Activated gamma-delta T cell (primary cell): ENCODE data around the gene SLC44A5.
"Not testable (repeated sequence)": the region's sequence is repeated elsewhere in the genome, so short reads cannot be mapped to it uniquely, and the experiment has no call there.

ENCODE experiments used
- DNase-seq: peaks from one replicate; lab custom pipeline; 2025; lab: John Stamatoyannopoulos, UW

Gene SLC44A5

DNA sequence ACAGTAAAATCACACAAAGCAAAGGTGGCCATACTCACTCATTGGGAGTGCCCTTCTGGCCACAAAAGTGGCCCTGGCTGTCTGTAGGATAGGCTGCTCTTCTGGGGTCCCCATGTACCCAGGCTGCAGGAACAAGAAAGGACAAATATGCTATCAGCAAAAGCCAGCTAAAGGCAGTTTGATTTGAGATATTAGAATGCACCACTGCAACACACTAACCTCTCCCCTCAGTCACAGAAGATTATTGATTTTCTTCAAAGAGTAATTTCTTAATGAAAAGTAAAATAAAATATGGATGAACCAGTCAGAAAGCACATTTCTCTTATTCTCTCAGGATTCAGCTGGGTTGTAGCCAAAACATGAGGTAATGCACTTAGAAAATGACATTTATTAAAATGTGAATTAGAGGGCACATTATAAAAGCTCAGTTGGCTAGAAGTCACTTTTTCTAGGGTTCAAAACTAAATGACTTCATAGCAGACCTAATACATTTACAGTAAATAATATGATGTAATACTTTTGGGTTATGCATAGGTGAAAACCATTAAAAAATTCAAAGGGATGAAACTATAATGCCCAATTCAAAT is 335.9 kb downstream of the SLC44A5 start:
- no peak for DNase-seq

DNA sequence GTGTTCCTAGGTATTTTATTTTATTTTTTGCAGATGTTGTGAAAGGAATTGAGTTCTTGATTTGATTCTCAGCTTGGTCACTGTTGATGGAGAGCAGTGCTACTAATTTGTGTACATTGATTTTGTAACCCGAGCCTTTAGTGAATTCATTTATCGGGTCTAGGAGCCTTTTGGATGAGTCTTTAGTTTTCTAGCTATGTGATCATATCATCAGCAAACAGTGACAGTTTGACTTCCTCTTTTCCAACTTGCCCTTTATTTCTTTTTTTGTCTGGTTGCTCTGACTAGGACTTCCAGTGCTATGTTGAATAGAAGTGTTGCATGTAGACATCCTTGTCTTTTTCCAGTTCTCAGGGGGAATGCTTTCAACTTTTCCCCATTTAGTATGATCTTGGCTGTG is 337.8 kb downstream of the SLC44A5 start:
- DNase-seq: no peak

DNA sequence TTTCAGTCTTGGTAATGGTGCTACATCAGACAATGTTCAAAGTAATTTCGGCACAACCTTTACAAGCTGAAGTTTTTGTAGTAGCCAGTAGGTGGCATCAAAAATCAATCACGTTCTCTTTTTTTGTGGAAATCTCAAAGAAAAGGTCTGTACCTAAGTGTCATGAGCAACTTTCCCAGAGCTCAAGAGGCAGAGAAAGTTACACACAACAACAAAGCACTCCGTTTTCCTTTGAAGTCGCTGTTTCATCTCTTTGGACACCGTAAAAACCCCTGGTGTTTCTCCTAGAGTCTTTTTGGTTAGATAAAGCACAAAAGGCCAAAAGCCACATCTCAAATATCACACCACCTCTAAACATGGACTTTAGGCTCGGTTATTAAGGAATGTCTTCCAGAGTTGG is 345.1 kb downstream of the SLC44A5 start:
- no peak for DNase-seq

DNA sequence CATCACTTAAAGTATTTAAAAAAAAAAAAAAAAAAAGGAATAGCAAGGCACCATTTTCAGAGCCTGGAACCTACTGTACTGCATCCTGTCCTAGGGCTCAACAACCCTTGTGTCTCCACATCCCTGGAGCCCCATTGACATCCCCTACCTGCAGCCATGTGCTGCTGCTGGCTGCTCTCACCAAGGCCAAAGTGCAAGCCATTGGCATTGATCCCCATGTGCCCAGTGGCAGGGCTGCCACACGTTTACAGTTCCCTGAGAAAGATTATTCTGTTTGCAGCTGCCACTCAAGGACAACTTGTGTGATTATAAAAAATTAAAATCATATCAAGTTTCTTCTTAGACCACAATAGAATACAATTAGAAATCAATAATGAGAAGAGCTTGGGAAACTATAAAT is 346.8 kb downstream of the SLC44A5 start:
- DNase-seq: no peak

DNA sequence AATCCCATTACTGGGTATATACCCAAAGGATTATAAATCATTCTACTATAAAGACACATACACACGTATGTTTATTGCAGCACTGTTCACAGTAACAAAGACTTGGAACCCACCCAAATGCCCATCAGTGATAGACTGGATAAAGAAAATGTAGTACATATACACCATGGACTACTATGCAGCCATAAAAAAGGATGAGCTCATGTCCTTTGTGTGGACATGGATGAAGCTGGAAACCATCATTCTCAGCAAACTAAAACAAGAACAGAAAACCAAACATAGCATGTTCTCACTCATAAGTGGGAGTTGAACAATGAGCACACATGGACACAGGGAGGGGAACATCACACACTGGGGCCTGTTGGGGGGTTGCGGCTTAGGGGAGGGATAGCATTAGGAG is 347.3 kb downstream of the SLC44A5 start:
- not testable (repeated sequence) for DNase-seq

DNA sequence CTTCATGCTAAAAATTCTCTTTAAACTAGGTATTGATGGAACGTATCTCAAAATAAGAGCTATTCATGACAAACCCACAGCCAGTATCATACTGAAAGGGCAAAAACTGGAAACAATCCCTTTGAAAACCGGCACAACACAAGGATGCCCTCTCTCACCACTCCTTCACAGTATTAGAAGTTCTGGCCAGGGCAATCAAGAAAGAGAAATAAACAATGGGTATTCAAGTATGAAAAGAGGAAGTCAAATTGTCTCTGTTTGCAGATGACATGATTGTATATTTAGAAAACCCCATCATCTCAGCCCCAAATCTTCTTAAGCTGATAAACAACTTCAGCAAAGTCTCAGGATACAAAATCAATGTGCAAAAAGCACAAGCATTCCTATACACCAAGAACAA is 349.0 kb downstream of the SLC44A5 start:
- DNase-seq: not testable (repeated sequence)

DNA sequence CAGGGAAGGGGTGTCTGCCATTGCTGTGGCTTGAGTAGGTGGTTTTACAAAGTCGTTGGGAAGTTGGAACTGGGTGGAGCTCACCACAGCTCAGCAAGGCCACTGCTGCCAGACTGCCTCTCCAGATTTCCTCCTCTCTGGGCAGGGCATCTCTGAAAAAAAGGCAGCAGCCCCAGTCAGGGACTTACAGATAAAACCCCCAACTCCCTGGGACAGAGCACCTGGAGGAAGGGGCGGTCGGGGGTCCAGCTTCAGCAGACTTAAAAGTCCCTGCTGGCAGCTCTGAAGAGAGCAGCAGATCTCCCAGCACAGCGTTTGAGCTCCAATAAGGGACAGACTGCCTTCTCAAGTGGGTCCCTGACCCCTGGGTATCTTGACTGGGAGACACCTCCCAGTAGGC is 352.6 kb downstream of the SLC44A5 start:
- DNase-seq: no peak

DNA sequence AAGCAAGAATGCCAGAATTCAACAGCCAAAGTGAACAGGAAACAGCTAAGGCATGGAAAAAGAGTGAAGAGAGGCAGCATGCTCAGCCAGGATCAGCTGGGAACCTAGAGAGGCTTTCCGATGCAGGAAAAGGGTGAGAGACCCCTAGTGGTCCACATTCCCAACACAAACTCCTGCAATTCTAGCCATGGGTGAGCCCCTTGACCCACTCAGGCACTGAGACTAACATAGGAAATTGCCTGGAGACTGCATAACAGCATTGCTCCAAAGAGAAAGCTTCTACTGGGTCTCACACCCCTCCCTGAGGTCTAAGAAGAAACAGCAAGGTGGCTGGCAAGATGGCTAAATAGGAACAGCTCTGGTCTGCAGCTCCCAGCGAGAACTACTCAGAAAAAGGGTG is 353.5 kb downstream of the SLC44A5 start:
- no peak for DNase-seq

DNA sequence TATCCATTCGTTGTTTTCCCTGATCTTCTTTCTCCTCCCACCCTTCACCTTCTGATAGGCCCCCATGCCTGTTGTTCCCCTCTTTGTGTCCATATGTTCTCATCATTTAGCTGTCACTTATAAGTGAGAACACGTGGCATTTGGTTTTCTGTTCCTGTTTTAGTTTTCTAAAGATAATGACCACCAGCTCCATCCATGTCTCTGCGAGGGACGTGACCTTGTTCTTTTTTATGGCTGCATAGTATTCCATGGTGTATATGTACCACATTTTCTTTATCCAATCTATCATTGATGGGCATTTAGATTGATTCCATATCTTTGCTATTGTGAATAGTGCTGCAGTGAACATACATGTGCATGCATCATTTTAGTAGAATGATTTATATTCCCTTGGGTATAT is 360.8 kb downstream of the SLC44A5 start:
- not testable (repeated sequence) for DNase-seq

DNA sequence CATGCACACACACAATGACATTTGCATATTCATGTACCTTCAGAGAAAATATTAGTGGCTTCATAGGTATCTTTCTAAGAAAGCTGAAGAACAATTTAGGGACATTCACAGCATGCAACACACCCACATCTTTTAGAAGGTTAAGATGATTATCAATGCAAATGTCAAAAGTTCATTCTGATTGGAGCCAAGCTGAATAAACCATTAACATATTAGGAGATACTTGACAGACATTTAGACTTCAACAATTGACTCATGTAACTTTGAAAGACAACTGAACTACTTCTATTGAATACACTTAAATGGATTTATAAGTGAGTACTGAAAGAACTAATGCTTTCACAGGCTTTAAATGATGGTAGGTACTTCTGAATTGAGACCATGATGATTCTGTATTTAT is 365.7 kb downstream of the SLC44A5 start:
- no peak for DNase-seq

DNA sequence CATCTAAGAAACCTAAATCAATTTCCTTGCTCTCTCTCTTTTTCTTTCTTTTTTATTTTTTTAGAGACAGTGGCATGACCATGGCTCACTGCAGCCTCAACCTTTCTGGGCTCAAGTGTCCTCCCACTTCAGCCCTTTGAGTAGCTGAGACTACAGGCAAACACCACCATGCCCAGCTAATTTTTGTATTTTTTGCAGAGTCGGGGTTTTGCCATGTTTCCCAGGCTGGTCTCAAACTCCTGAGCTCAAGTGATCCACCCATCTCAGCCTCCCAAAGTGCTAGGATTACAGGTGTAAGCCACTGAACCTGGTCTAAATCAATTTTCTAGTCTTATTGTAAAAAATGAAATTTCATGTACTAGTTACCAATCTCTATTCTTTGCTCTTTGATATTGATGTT is 367.8 kb downstream of the SLC44A5 start:
- DNase-seq: no peak

DNA sequence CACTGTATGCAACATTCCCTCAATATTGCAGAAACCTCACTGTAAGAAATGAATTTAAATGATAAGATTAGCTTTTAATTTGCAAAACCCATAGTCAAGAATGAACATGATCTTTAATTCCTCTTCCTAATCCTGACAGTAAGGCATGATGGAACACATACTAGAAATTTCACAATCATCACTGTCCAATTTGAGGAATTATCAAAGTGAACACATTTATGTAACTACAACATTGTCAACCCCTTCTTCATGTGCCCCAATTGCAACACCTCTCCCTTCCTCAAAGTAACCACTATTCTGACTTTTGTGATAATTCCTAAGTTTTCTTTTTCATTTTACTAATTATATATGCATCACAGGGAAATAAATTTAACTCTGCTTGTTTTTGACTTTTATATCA is 373.6 kb downstream of the SLC44A5 start:
- no peak for DNase-seq

DNA sequence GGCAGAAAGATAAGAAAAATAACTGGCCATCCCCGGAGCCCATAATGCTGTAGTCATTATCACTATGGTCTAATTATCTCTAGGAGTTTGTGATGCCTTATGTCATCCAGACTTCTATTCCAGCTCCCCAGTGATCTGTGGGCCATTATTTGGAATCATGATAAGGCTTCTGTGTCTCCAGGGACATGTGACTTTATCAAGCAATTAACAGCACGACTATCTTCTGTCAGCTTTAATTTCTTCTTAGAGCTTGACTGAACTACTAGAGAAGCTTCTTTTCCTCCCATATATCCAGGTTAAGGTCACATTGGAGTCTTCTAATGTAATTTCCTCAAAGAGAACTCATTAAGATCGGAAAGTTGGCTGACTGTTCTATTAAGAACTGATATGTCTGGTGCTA is 376.4 kb downstream of the SLC44A5 start:
- no peak for DNase-seq

DNA sequence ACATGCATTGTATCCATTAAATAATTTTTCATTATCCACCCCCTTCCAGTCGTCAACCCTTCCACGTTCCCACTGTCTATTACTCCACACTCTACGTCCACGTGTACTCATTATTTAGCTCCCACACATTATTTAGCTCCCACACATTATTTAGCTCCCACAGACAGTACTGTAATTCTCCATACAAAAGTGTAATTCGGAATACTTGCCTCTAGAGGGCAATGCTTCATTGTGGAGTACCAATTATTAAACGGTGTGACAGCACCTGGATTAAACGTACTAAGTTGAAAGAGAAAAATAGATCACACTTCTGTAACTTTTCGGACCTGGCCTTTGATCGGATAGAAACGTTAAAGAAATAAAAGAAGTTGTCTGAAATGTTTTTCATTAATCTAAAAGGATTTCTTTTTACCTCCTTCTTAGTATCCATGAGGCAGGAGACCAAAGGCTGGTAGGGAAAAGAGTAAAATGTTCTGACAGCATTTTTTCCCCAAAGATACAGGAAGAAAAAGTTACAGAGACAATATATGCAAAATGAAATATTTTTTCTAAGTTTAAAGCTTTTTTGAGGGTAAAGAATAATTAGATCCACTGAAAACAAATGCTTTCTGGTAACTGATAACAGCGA is 377.5 kb downstream of the SLC44A5 start:
- no peak for DNase-seq

DNA sequence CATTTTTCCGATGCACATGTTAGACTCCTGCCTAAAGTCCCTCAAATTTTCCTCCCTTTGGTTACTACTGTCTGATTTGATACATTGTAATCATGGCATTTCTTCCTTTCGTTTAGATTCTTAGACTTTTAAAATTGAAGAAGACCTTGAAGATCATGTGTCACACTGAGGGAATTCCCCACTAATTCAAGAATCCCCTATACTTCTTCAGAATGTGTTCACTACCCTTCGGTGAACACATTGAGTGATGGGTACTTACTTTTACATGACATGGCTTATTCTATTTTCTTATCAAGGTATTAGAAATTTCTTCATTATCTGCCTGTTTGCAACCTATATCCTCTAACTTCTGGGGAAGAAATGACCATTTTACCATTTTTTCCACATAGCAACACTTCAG is 390.8 kb downstream of the SLC44A5 start:
- DNase-seq: no peak

DNA sequence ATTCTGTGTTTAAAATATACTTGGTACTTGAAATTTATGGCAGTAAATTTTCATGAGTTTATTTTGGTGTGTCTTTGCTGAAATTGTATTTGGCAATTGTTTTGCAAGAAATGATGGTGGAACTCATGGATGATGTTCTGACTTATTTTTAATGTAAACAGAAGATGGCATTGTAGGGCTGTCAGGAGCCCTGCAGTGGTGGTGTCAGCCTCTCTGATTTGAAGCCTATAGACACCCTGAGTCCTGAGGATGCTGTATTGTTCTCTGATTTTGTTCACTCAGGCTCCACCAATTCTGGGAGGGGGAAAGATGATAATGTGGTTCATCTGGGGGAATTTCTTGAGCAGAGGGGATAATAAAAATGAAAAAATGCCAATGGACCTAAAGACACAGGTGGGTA is 396.9 kb downstream of the SLC44A5 start:
- no peak for DNase-seq

DNA sequence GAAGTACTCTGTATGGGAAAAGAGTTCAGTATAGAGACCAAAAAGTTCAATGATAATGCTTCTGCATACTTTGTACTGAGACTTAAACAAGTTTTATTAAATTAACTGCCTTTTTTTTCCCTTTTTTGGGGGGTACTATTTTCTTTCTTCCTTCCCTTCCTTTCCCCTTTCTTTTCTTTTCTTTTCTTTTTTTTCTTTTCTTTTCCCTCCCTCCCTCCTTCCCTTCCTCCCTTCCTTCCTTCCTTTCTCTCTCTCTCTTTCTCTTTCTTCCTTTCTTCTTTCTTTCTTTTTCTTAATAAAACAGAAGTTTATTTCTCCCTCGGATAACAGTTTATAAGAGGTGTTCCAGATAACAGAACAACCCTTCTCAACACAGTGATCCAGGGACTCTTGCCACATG is 399.3 kb downstream of the SLC44A5 start:
- DNase-seq: no peak

DNA sequence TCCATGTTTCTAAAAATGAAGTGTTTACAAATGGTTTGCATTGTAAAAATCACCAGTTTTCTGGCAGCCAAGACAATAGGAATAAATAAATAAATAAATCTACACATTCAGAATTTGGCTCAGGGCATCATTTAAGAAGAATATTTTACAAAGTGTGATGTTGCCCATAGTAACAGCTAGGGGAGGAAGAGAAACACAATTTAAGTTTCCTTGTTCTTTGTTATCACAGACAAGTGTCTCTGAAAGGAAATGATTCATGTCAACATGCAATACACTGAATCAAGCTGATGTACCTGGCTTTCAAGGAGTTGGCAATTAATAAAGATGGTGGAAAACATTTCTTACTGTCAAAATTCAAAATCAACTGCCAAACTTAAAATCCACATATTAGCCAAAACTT is 402.1 kb downstream of the SLC44A5 start:
- no peak for DNase-seq

DNA sequence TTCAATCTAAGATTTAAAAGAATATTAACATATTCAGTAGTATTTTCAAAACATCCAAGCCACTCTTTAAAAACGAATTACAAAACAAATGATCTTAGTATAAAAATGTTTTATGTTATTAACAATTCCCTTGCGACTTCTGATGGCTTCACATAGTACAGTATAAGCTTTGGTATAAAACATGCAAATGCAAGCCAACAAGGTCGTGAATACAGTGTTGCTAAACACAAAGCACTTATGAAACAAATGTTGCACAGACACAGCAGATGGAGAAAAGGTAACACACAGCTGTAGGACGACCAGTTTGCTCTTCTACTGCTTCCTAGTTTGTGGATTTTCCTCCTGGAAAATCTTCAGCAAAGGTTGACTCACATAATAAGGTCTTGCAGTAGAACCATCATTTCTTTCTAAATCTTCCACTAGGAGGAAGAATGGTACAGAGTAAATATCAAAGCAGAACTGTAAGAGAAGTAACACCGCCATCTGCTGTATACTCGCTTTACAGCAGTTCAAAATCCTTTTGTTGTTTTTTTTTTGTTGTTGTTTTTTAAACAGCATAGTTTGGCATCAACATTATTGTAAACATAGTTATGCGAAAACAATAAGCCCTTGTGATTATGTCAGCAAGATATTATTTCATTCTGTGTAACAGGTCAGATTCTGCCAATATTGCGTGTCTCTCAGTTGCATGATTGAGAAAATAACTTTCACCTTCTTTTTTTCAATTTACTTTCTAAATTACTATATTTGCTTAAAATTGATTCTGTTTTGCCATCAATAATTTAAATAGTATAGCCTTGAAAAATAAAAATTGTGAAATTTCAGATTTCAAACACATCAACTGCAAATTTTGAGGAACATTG is 407.3 kb downstream of the SLC44A5 start:
- DNase-seq: no peak

DNA sequence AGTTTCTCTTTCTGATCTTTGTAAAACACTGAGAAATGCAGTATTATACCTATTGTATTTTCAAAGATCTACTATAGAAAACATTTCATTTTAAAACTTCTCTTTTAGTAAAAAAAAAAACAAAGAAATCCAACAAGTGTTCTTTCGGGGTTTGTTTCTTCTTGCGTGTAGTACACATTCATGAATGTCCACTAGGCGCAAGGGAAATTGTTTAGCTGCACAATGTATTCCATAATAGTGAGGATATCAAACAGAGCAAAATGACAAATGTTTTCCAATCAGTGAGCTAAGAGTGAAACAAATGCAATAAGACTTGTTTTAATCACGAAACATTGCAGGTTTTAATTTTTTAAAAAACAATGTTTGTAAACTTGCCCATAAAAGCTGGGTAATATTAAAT is 408.2 kb downstream of the SLC44A5 start:
- DNase-seq: no peak

DNA sequence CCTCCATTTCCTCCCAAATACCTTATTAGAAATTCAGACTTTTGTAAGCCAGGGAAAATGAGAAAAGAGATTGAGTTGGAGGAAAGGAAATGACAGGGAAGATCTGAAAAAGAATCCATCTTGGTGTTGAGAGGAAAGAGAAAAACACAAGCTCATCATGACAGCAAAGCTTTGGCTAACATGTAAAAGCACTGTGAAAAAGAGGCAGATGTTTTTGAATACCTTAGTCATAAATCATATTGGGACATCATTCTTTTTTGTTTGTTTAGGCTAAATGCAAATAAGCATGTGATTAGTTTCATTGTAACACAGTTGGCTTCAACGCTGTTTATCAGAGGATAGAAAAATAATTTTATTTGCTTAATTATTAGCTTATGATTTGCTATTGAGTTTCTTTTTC is 412.2 kb downstream of the SLC44A5 start:
- DNase-seq: no peak

DNA sequence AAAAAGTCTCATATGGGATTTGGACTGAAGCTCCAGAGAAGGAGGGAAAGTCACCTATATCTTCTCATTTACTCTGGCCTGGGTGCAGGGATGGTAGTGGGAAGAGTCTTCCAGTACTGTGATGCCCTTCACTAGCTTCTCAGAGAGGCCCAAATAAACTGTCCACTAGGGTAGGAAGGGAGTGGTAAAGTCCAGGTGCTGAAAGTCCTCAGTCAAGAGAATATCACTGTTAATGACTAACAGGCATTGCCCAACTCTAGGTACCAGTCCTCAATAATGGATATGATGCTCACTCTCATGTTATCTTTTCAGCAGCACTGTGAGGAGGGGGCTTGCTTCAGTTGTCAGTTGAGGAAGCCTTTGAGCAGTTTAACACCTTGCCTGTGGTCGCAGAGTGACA is 412.8 kb downstream of the SLC44A5 start:
- no peak for DNase-seq

DNA sequence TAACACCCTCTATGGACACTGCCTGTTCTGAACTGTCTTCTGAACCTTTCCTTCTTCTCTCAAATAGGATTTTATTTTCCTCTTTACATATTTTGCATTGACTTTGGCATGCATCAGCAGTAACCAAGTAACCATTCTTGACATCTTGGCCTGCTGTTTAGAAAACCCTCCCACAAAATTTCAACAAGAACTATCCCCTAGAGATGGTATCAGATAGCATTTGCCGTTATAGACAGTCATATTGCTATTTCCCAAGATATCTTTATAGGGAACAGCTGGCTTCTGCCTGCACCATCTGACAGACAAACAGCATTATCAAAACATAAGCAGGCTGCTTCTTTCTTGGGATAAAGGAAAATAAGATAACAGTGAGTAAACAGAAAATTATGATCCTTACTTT is 422.0 kb downstream of the SLC44A5 start:
- DNase-seq: no peak
